Fibroblast of the aortic adventitia (primary cell): ENCODE measurements around the gene LSM4. TPM values are rescaled to one million over a fixed set of nuclear protein-coding genes. Genes with fewer than 3 reads are reported as not detected.
A peak's percentile ranks its signal among the peaks of the same experiment; 100 is the strongest.
"Not testable (repeated sequence)": the region's sequence is repeated elsewhere in the genome, so short reads cannot be mapped to it uniquely, and the experiment has no call there.

Experiments used
- DNase-seq: peaks from one replicate; pipeline ENCODE4 v3.0.0-alpha.2; 2010; ENCODE audit warnings: low read depth
- H3K4me3 ChIP-seq: 2 replicates; pipeline ENCODE4 v1.5.1; 2011; ENCODE audit warnings: low read depth, mild to moderate bottlenecking, control low read depth, low read length, moderate library complexity
- total RNA-seq: library from RNA; depleted of rRNA; stranded (reverse); fragments of >200 nt; gene quantifications from 2 replicates; pipeline ENCODE4 v1.2.3, GENCODE V29; 2012; ENCODE audit warnings: low replicate concordance
- TF ChIP-seq, protein P1 (sequence below): IDR thresholded peaks from 2 replicates; pipeline ENCODE4 v1.5.1; 2011; ENCODE audit warnings: mild to moderate bottlenecking, low read length, control low read depth, inconsistent platforms; ENCODE audit not compliant: insufficient read depth

Gene LSM4
- total RNA-seq, result 113 and 119 TPM in 2 replicates

DNA sequence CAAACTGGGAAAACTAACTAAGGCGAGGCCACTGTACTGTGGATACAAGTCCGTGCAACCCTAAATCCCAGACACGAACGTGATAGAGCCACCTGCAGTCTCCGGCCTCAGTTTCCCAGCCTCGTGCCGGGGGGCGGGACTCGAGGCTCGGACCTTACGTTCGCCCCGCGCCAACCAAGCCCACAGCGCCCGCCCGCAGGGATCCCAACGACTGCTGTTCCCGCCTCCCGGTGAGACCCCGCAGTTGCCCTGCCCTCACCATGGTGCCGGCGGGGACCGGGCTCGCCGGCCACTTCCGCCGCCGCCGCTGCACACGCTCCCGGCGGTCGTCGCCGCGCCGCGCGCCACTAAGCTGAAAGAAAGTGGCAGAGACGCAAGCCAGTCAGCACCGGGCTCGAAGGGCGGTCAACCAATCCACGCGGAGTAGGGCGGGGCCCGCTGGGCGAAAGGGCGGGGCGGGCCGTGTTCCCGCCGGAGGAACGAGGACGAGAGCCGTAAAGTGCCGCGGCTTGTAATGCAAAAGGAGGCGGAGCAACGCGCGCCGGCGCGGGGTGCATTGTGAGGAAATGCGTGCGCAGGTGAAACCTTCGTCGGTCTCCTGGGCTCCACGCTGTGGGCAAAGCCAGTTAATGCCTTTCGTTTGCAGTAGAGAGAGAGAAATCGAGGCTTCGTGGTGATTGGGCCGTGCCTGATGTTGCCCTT, at the start of gene LSM4:
Gene LSM4, minus strand, starts transcription at position 318 of the 702 bp plus-strand sequence. Its CDS starts 56 bp downstream, at position 262.
- peak within 1 kb of the TSS; percentile 83 for H3K4me3 ChIP-seq
- TF ChIP-seq, protein P1, sequence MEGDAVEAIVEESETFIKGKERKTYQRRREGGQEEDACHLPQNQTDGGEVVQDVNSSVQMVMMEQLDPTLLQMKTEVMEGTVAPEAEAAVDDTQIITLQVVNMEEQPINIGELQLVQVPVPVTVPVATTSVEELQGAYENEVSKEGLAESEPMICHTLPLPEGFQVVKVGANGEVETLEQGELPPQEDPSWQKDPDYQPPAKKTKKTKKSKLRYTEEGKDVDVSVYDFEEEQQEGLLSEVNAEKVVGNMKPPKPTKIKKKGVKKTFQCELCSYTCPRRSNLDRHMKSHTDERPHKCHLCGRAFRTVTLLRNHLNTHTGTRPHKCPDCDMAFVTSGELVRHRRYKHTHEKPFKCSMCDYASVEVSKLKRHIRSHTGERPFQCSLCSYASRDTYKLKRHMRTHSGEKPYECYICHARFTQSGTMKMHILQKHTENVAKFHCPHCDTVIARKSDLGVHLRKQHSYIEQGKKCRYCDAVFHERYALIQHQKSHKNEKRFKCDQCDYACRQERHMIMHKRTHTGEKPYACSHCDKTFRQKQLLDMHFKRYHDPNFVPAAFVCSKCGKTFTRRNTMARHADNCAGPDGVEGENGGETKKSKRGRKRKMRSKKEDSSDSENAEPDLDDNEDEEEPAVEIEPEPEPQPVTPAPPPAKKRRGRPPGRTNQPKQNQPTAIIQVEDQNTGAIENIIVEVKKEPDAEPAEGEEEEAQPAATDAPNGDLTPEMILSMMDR, result peak; percentile 33
- peak; percentile 95 for DNase-seq

DNA sequence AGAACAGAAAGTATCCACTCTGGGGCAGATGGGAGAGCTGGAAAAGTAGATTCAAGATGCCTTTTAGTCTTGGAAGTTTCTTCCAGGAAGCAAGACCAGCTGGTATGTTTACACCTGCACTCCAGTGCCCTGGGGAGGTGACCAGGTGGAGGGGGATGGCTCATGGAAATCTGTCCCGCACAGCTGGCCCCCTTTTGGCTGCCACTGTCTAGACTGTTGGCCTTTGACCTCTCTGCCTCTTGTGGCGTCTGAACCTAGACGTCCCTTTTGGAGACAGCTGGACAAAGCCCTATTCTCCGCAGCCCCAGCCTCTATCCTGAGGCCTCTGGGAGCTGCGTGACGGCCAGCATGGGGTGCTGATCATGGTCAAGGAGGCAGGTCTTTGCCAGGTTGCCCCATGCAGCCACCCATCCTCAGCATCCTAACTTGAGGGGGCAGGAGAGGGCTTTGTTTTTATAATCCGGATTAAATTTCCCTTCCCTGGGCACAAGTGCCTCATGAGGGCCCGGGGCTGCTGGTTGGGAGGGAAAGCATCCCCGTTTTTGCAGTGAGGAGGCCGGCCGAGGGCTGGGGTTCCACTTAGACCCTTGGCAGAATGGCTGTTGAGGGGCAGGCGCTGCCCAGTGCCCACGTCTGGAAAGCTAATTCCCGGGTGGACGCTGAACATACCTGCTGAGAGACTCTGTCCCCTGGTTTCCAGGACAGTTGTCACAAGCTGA, 45.8 kb upstream of the LSM4 start:
- H3K4me3 ChIP-seq, result no peak overlapping the region
- no peak for DNase-seq
- TF ChIP-seq, protein P1, result no peak

DNA sequence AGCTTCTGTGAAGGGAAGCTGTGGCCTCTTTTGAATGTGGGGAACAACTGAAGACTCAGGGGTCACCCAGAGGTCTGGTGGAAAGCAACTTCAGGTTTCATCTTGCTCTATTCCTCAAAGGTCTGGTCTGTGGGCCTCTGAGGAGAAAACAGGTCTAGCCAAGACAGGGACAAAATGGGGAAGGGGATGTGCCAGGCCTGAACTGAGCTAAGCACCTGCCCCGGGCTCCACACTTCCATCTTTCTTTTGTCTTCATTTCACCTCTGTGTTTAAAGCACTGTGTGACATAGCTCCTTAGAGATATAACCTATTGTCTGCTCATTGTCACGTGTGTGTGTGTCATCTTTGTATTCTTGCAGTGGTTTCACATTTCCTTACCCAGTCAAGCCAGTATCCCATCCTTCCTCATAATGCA, 43.2 kb upstream of the LSM4 start:
- peak; percentile 37 for DNase-seq

DNA sequence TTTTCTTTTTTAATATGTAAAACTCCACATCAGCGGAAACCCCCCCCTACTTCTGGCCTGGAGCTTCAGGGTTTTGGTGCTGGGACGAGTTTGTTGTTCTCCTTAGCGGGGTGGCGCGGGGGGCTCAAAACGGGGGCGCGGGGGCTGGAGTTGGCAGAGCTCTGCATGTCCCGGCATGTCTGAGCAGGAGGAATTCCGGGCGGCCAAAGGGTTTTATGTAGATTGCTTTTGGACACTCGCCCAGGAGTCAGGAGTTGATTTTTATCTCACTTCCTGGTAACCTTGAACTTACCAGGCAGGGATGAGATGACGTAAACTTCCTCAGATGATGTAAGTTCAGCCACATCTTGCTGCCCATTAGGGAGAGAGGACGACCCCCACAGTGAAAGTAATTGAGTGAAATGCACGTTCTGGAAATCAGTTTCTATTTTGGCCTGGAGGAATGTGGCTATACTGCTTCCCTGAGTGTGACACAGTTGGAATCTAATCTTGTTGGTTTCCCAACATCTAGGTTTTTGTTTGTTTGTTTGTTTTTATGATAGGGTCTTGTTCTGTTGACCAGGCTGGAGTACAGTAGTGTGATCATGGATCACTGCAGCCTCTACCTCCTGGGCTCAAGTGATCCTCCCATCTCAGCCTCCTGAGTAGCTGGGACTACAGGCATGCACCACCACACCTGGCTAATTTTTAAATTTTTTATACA, 42.1 kb upstream of the LSM4 start:
- DNase-seq, result peak; percentile 100
- H3K4me3 ChIP-seq, result no peak overlapping the region
- TF ChIP-seq, protein P1, result no peak

More for the DNA sequence above, 43.2 kb upstream of the LSM4 start:
- H3K4me3 ChIP-seq, result no peak overlapping the region
- TF ChIP-seq, protein P1, result no peak

DNA sequence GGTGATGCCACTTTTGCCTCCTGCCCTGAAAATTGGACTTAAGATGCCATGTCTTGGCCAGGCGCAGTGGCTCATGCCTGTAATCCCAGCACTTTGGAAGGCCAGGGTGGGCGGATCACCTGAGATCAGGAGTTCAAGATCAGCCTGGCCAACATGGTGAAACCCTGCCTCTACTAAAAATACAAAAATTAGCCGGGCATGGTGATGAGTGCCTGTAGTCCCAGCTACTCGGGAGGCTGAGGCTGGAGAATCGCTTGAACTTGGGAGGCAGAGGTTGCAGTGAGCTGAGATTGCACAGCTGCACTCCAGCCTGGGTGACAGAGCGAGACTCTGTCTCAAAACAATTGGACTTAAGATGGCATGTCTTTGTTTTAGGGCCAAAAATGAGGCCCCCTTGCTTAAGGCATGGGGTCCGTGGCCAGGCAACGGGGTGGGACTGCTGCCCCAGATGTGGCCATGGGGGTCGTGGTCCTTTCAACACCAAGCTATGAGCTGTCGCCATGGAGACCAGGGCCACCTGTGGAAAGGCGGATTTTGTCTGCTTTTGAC, 41.5 kb upstream of the LSM4 start:
- DNase-seq, H3K4me3 ChIP-seq: not testable (repeated sequence)

DNA sequence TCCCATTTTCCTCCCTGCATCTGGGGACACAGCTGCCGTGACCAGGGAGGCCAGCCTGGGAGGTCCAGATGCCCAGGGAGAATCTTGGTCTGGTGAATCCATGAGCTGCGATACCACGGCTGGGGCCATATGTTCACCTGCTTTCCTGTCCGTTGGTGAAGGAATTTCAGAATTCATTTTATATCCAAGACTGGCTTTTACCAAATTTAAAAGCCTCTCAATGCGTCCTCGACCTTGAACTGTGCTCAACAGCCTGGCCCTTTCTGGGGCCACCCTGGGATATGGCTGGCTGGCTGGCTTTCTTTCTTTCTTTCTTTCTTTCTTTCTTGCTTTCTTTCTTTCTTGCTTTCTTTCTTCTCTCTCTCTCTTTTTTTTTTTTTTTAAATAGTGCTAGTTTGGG, 40.9 kb upstream of the LSM4 start:
- DNase-seq, result no peak
- no peak overlapping the region for H3K4me3 ChIP-seq
- TF ChIP-seq, protein P1, result no peak
